IMR-90 (cell line): ENCODE results near the gene KRTAP20-2. TPM values are rescaled to one million over a fixed set of nuclear protein-coding genes. Genes with fewer than 3 reads are reported as not detected.

Experiments used
- ATAC-seq: fragments of 200-7000 bp; cut with Tn5 transposase; 2 replicates; pipeline ENCODE4 v1.9.1; 2020; ENCODE audit warnings: low read depth, mild to moderate bottlenecking, moderate library complexity
- BruUV-seq: library from RNA; stranded (reverse); fragments of 400-500 nt; replicated peaks from 2 replicates; lab custom pipeline; 2021; lab: Mats Ljungman, UMichigan
- CTCF ChIA-PET: fragments of 300-600 bp; formaldehyde crosslinking; extraction: SDS; loops from one replicate; lab custom pipeline; 2021; ENCODE audit warnings: antibody characterized with exemption; lab: Yijun Ruan, JAX
- POLR2A ChIA-PET: fragments of 300-600 bp; sonication (Branson Sonifier 250); formaldehyde crosslinking; loops from one replicate; lab custom pipeline; 2022; ENCODE audit warnings: antibody characterized with exemption; ENCODE audit not compliant: unreplicated experiment; lab: Charles Lee
- DNase-seq: peaks from one replicate; pipeline ENCODE4 v3.0.0; 2013
- H2AFZ ChIP-seq: replicated peaks from 2 replicates; pipeline ENCODE3; 2013; ENCODE audit warnings: low read length, mild to moderate bottlenecking; ENCODE audit not compliant: poor library complexity
- H2AK5ac ChIP-seq: 2 replicates; pipeline ENCODE4 v1.6.1; 2013; ENCODE audit warnings: low read depth, low read length, inconsistent platforms
- H2AK9ac ChIP-seq: replicated peaks from 2 replicates; pipeline ENCODE3; 2013; ENCODE audit warnings: mild to moderate bottlenecking, low read depth, low read length, moderate library complexity; ENCODE audit not compliant: poor library complexity
- H2BK120ac ChIP-seq: 2 replicates; pipeline ENCODE4 v1.6.1; 2013; ENCODE audit warnings: low read depth, low read length, inconsistent platforms
- H2BK15ac ChIP-seq: 3 replicates; pipeline ENCODE4 v1.6.1; 2013; ENCODE audit warnings: low read depth, low read length, inconsistent platforms
- H2BK20ac ChIP-seq: 2 replicates; pipeline ENCODE4 v1.6.1; 2013; ENCODE audit warnings: low read depth, mild to moderate bottlenecking, inconsistent platforms, low read length, moderate library complexity
- H2BK5ac ChIP-seq: 2 replicates; pipeline ENCODE4 v1.6.1; 2013; ENCODE audit warnings: mild to moderate bottlenecking, low read depth, low read length, inconsistent platforms; ENCODE audit not compliant: poor library complexity, severe bottlenecking
- H3K14ac ChIP-seq: replicated peaks from 2 replicates; pipeline ENCODE4 v1.6.1; 2013; ENCODE audit warnings: low read depth, low read length, inconsistent platforms
- H3K18ac ChIP-seq: 2 replicates; pipeline ENCODE4 v1.6.1; 2013; ENCODE audit warnings: low read depth, low read length, control low read depth
- H3K23ac ChIP-seq: 2 replicates; pipeline ENCODE4 v1.6.1; 2013; ENCODE audit warnings: low read depth, low read length, inconsistent platforms
- H3K27ac ChIP-seq: 2 replicates; pipeline ENCODE4 v1.5.1; 2013; ENCODE audit warnings: mild to moderate bottlenecking, control low read depth, low read length; ENCODE audit not compliant: insufficient read depth
- H3K27me3 ChIP-seq: 2 replicates; pipeline ENCODE4 v1.6.1; 2013; ENCODE audit warnings: low read length; ENCODE audit not compliant: control insufficient read depth, insufficient read depth
- H3K36me3 ChIP-seq: 2 replicates; pipeline ENCODE4 v1.6.1; 2013; ENCODE audit warnings: low read length, mixed read lengths; ENCODE audit not compliant: control insufficient read depth, insufficient read depth
- H3K4ac ChIP-seq: 2 replicates; pipeline ENCODE4 v1.6.1; 2013; ENCODE audit warnings: low read depth, low read length, inconsistent platforms
- H3K4me1 ChIP-seq: 2 replicates; pipeline ENCODE4 v1.6.1; 2013; ENCODE audit warnings: low read length, mixed read lengths; ENCODE audit not compliant: control insufficient read depth, insufficient read depth
- H3K4me2 ChIP-seq: 2 replicates; pipeline ENCODE4 v1.6.1; 2013; ENCODE audit warnings: low read depth, mild to moderate bottlenecking, control low read depth, low read length, moderate library complexity
- H3K4me3 ChIP-seq: 2 replicates; pipeline ENCODE4 v1.5.1; 2013; ENCODE audit warnings: low read depth, mild to moderate bottlenecking, control low read depth, low read length, moderate library complexity; ENCODE audit not compliant: insufficient read depth
- H3K56ac ChIP-seq: 2 replicates; pipeline ENCODE4 v1.6.1; 2013; ENCODE audit warnings: low read length, inconsistent platforms; ENCODE audit not compliant: insufficient read depth; ENCODE audit errors: extremely low read depth
- H3K79me1 ChIP-seq, 2 experiments: 2 replicates each; pipeline ENCODE4 v1.6.1; 2013; ENCODE audit warnings: low read length in 2 of 2, inconsistent platforms in 1 of 2, low read depth in 1 of 2
- H3K9ac ChIP-seq: 2 replicates; pipeline ENCODE4 v1.6.1; 2013; ENCODE audit warnings: low read depth, low read length, control low read depth
- H3K9me1 ChIP-seq: 2 replicates; pipeline ENCODE4 v1.6.1; 2013; ENCODE audit warnings: low read length, inconsistent platforms; ENCODE audit not compliant: insufficient read depth
- H3K9me3 ChIP-seq: 2 replicates; pipeline ENCODE4 v1.6.1; 2013; ENCODE audit warnings: low read length; ENCODE audit not compliant: control insufficient read depth, insufficient read depth
- H4K20me1 ChIP-seq: 2 replicates; pipeline ENCODE4 v1.6.1; 2013; ENCODE audit warnings: low read length, inconsistent platforms; ENCODE audit not compliant: insufficient read depth
- H4K5ac ChIP-seq: 2 replicates; pipeline ENCODE4 v1.6.1; 2013; ENCODE audit warnings: mild to moderate bottlenecking, low read depth, low read length, control low read depth
- H4K8ac ChIP-seq, 2 experiments: 2 replicates each; pipeline ENCODE4 v1.6.1; 2013; ENCODE audit warnings: low read depth in 2 of 2, low read length in 2 of 2, control low read depth in 1 of 2, inconsistent platforms in 1 of 2
- H4K91ac ChIP-seq: 2 replicates; pipeline ENCODE4 v1.6.1; 2013; ENCODE audit warnings: low read depth, low read length, inconsistent platforms; ENCODE audit not compliant: insufficient read depth
- BHLHE40 ChIP-seq: fragments of 150-350 bp; IDR thresholded peaks from 2 replicates; pipeline ENCODE4 v1.6.1; 2016; ENCODE audit warnings: mild to moderate bottlenecking, low read depth, low read length
- CTCF ChIP-seq: conservative IDR thresholded peaks from 2 replicates; pipeline ENCODE4 v1.5.1; 2012; ENCODE audit warnings: mild to moderate bottlenecking, low read depth, low read length, improper control_type of control experiment
- FOS ChIP-seq: fragments of 150-350 bp; IDR thresholded peaks from 2 replicates; pipeline ENCODE4 v1.6.1; 2016; ENCODE audit warnings: low read depth, low read length
- MAFK ChIP-seq: IDR thresholded peaks from 2 replicates; pipeline ENCODE4 v1.6.1; 2012; ENCODE audit warnings: low read depth, low read length, improper control_type of control experiment
- NFE2L2 ChIP-seq: fragments of 150-350 bp; IDR thresholded peaks from 2 replicates; pipeline ENCODE4 v1.6.1; 2016; ENCODE audit warnings: low read depth, mild to moderate bottlenecking, low read length
- POLR2A ChIP-seq: IDR thresholded peaks from 2 replicates; pipeline ENCODE4 v1.6.1; 2012; ENCODE audit warnings: mild to moderate bottlenecking, low read depth, low read length
- RAD21 ChIP-seq: IDR thresholded peaks from 2 replicates; pipeline ENCODE4 v1.6.1; 2012; ENCODE audit warnings: low read length, improper control_type of control experiment
- RCOR1 ChIP-seq: IDR thresholded peaks from 2 replicates; pipeline ENCODE4 v1.6.1; 2012; ENCODE audit warnings: mild to moderate bottlenecking, low read length, improper control_type of control experiment; ENCODE audit not compliant: insufficient replicate concordance
- RFX5 ChIP-seq: IDR thresholded peaks from 2 replicates; pipeline ENCODE4 v1.8.0; 2012; ENCODE audit warnings: low read depth, mild to moderate bottlenecking, low read length, moderate library complexity
- SMC3 ChIP-seq: fragments of 150-350 bp; IDR thresholded peaks from 2 replicates; pipeline ENCODE4 v1.6.1; 2016; ENCODE audit warnings: low read depth, mild to moderate bottlenecking, antibody characterized with exemption, low read length, moderate library complexity
- USF2 ChIP-seq: fragments of 150-350 bp; IDR thresholded peaks from 2 replicates; pipeline ENCODE4 v1.6.1; 2017; ENCODE audit warnings: mild to moderate bottlenecking, antibody characterized with exemption, low read length, low read depth
- dilution Hi-C: fragments of 300-500 bp; cut with HindIII; formaldehyde crosslinking; loops from one replicate; pipeline ENCODE4 v1.14.3; 2018; ENCODE audit warnings: low sequenced_read_pairs; ENCODE audit not compliant: unreplicated experiment
- in situ Hi-C: fragments of 300-500 bp; cut with MboI; formaldehyde crosslinking; loops from 3 replicates; pipeline ENCODE4 v1.14.3; 2019; ENCODE audit warnings: low sequenced_read_pairs, inconsistent platforms, mixed read lengths
- intact Hi-C: fragments of 100-400 bp; cut with micrococcal nuclease; formaldehyde crosslinking; loops from 2 replicates; pipeline ENCODE4 v1.10.0; 2022
- polyA plus RNA-seq, 3 experiments: library from polyadenylated mRNA; depleted of rRNA; stranded (reverse); fragments of >200 nt; gene quantifications; 2 replicates each; pipeline ENCODE4 v1.2.3, GENCODE V29; 2012; ENCODE audit warnings: low replicate concordance in 1 of 3
- total RNA-seq: library from RNA; depleted of rRNA; stranded (reverse); fragments of >200 nt; gene quantifications from 2 replicates; pipeline ENCODE4 v1.2.3, GENCODE V29; 2012
- TF ChIP-seq, protein P1 (sequence below): fragments of 150-350 bp; IDR thresholded peaks from 2 replicates; pipeline ENCODE4 v1.6.1; 2016; ENCODE audit warnings: low read depth, mild to moderate bottlenecking, low read length, moderate library complexity, borderline replicate concordance

KRTAP20-2 gene
- total and polyA plus RNA-seq, 2 of the 4 experiments (the other 2 are of a cell fraction): not detected

DNA sequence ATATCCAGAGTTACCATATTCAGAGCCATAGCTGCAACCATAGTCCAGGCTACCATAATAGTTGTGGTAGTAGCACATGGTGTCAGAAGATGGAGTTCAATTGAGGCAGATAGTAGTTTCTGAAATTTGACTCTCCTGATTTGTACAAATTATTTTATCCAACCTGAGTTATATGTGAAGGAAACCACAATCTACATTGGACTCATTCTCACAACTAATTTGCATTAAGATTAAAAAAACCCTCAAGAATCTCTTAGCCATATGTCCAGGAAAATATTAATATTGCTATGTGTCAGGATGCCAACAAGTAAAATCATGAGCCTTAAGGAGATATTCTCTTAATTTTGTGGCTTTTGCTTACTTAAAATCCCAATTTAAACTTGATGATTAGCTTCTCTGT, 44.7 kb upstream of the KRTAP20-2 start, which contains the start of gene KRTAP22-2:
KRTAP22-2 (minus strand) TSS at position 101 of the 400 bp plus-strand sequence.
- H3K14ac ChIP-seq: no peak within 1 kb of the TSS
- H2AK5ac ChIP-seq: no peak within 1 kb of the TSS
- H2AFZ ChIP-seq: no peak within 1 kb of the TSS
- no peak within 1 kb of the TSS for H3K4ac ChIP-seq
- no peak within 1 kb of the TSS for H2BK120ac ChIP-seq
- no peak within 1 kb of the TSS for H2BK15ac ChIP-seq
- H3K4me1 ChIP-seq: no peaks in the 10 kb centered on the region
- H3K79me1 ChIP-seq: no peaks in the 10 kb centered on the region
- intact Hi-C loops (no loop called here), dilution Hi-C loops (no loop called here), in situ Hi-C loops (no loop called here)
- no peaks in the 10 kb centered on the region for H3K27me3 ChIP-seq
- CTCF ChIA-PET: no interaction called here
- no peak within 1 kb of the TSS for H4K5ac ChIP-seq
- TF ChIP-seq RCOR1: no peak
- no peak for TF ChIP-seq MAFK
- no peak for TF ChIP-seq SMC3
- TF ChIP-seq CTCF: no peak
- no peak for TF ChIP-seq POLR2A
- TF ChIP-seq, protein P1, sequence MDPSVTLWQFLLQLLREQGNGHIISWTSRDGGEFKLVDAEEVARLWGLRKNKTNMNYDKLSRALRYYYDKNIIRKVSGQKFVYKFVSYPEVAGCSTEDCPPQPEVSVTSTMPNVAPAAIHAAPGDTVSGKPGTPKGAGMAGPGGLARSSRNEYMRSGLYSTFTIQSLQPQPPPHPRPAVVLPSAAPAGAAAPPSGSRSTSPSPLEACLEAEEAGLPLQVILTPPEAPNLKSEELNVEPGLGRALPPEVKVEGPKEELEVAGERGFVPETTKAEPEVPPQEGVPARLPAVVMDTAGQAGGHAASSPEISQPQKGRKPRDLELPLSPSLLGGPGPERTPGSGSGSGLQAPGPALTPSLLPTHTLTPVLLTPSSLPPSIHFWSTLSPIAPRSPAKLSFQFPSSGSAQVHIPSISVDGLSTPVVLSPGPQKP: no peak
- no peak for TF ChIP-seq RFX5
- TF ChIP-seq BHLHE40: no peak
- no peak for TF ChIP-seq RAD21
- no peak for TF ChIP-seq NFE2L2
- no peak for TF ChIP-seq FOS
- TF ChIP-seq USF2: no peak
- no peak within 1 kb of the TSS for H2BK20ac ChIP-seq
- ATAC-seq (no peak), DNase-seq (no peak)
- H3K23ac ChIP-seq: no peak within 1 kb of the TSS
- H3K4me3 ChIP-seq: no peak within 1 kb of the TSS
- no peaks in the 10 kb centered on the region for H3K36me3 ChIP-seq
- no peak within 1 kb of the TSS for H3K56ac ChIP-seq
- H3K27ac ChIP-seq: no peak within 1 kb of the TSS
- no peak within 1 kb of the TSS for H3K4me2 ChIP-seq
- H4K8ac ChIP-seq: no peak within 1 kb of the TSS
- no peaks in the 10 kb centered on the region for H4K20me1 ChIP-seq
- H3K9me3 ChIP-seq: peaks cover 7% of the 10 kb centered on the region
- no peaks in the 10 kb centered on the region for H3K9me1 ChIP-seq
- BruUV-seq: no TSS peak
- no peak within 1 kb of the TSS for H3K9ac ChIP-seq
- H2BK5ac ChIP-seq: no peak within 1 kb of the TSS
- no peak within 1 kb of the TSS for H4K91ac ChIP-seq
- POLR2A ChIA-PET: no interaction called here
- H2AK9ac ChIP-seq: no peak within 1 kb of the TSS
- no peak within 1 kb of the TSS for H3K18ac ChIP-seq
